Measurements from ENCODE around the gene SEC16A.

SEC16A gene

GRCh38 chr9:136398286-136398685 is 84.6 kb downstream of the SEC16A start:
- H3K9me3 ChIP-seq (ENCODE audit: insufficient read depth, low read length), result no peaks in the 10 kb centered on the region

GRCh38 chr9:136397643-136398042 is 85.2 kb downstream of the SEC16A start:
- Histone ChIP-seq H3K27me3 (ENCODE audit: insufficient read depth, insufficient read length) (no peaks in the 10 kb centered on the region), H3K4me1 (ENCODE audit: insufficient read depth, insufficient read length) (peaks cover 14% of the 10 kb centered on the region), H3K4me3 (ENCODE audit: insufficient read length, low read depth) (no peak overlapping the region), H3K9ac (ENCODE audit: insufficient read length, low read depth) (no peak overlapping the region), H3K9me3 (ENCODE audit: insufficient read depth, low read length) (no peaks in the 10 kb centered on the region), H3K36me3 (ENCODE audit: insufficient read depth, insufficient read length, low read length) (peaks cover 85% of the 10 kb centered on the region)
- TF ChIP-seq ZNF274 (IDR thresholded peaks at IDR 0.05; ENCODE audit: low read depth, low read length) (no peak), SUZ12 (IDR thresholded peaks at IDR 0.05; ENCODE audit: extremely low read depth, insufficient read depth, insufficient read length) (no peak), YY1 (IDR thresholded peaks at IDR 0.05; ENCODE audit: insufficient read depth, insufficient read length) (no peak)
- no peak for DNase-seq (ENCODE audit: low read depth, low spot score)

More at GRCh38 chr9:136398286-136398685, 84.6 kb downstream of the SEC16A start:
- TF ChIP-seq ZNF274 (IDR thresholded peaks at IDR 0.05; ENCODE audit: low read depth, low read length) (no peak), YY1 (IDR thresholded peaks at IDR 0.05; ENCODE audit: insufficient read depth, insufficient read length) (no peak)
- Histone ChIP-seq H3K9ac (ENCODE audit: insufficient read length, low read depth) (peak overlapping the region; percentile 99), H3K4me1 (ENCODE audit: insufficient read depth, insufficient read length) (peaks cover 14% of the 10 kb centered on the region), H3K36me3 (ENCODE audit: insufficient read depth, insufficient read length, low read length) (peaks cover 79% of the 10 kb centered on the region), H3K27me3 (ENCODE audit: insufficient read depth, insufficient read length) (no peaks in the 10 kb centered on the region), H3K4me3 (ENCODE audit: insufficient read length, low read depth) (peak overlapping the region; percentile 95)
- no peak for DNase-seq (ENCODE audit: low read depth, low spot score)

GRCh38 chr9:136396219-136396515 is 86.7 kb downstream of the SEC16A start:
- no peak overlapping the region for H3K4me3 ChIP-seq (ENCODE audit: insufficient read length, low read depth)
- TF ChIP-seq ZNF274 (IDR thresholded peaks at IDR 0.05; ENCODE audit: low read depth, low read length) (no peak), SUZ12 (IDR thresholded peaks at IDR 0.05; ENCODE audit: extremely low read depth, insufficient read depth, insufficient read length) (no peak), YY1 (IDR thresholded peaks at IDR 0.05; ENCODE audit: insufficient read depth, insufficient read length) (no peak)
- no peak overlapping the region for H3K9ac ChIP-seq (ENCODE audit: insufficient read length, low read depth)
- peaks cover 85% of the 10 kb centered on the region for H3K36me3 ChIP-seq (ENCODE audit: insufficient read depth, insufficient read length, low read length)
- no peaks in the 10 kb centered on the region for H3K9me3 ChIP-seq (ENCODE audit: insufficient read depth, low read length)
- no peak for DNase-seq (ENCODE audit: low read depth, low spot score)
- peaks cover 14% of the 10 kb centered on the region for H3K4me1 ChIP-seq (ENCODE audit: insufficient read depth, insufficient read length)
- H3K27me3 ChIP-seq (ENCODE audit: insufficient read depth, insufficient read length), result no peaks in the 10 kb centered on the region

GRCh38 chr9:136395345-136396218 is 87.3 kb downstream of the SEC16A start:
- Histone ChIP-seq H3K4me1 (ENCODE audit: insufficient read depth, insufficient read length) (peaks cover 14% of the 10 kb centered on the region), H3K36me3 (ENCODE audit: insufficient read depth, insufficient read length, low read length) (peaks cover 83% of the 10 kb centered on the region), H3K9ac (ENCODE audit: insufficient read length, low read depth) (no peak overlapping the region), H3K9me3 (ENCODE audit: insufficient read depth, low read length) (no peaks in the 10 kb centered on the region), H3K4me3 (ENCODE audit: insufficient read length, low read depth) (no peak overlapping the region), H3K27me3 (ENCODE audit: insufficient read depth, insufficient read length) (no peaks in the 10 kb centered on the region)
- DNase-seq (ENCODE audit: low read depth, low spot score), result no peak
- TF ChIP-seq ZNF274 (IDR thresholded peaks at IDR 0.05; ENCODE audit: low read depth, low read length), result no peak
- no peak for TF ChIP-seq YY1 (IDR thresholded peaks at IDR 0.05; ENCODE audit: insufficient read depth, insufficient read length)
- TF ChIP-seq SUZ12 (IDR thresholded peaks at IDR 0.05; ENCODE audit: extremely low read depth, insufficient read depth, insufficient read length), result no peak

GRCh38 chr9:136395020-136395340 is 87.9 kb downstream of the SEC16A start:
- Histone ChIP-seq H3K27me3 (ENCODE audit: insufficient read depth, insufficient read length) (no peaks in the 10 kb centered on the region), H3K4me3 (ENCODE audit: insufficient read length, low read depth) (no peak overlapping the region), H3K36me3 (ENCODE audit: insufficient read depth, insufficient read length, low read length) (peaks cover 83% of the 10 kb centered on the region), H3K4me1 (ENCODE audit: insufficient read depth, insufficient read length) (peaks cover 10% of the 10 kb centered on the region), H3K9ac (ENCODE audit: insufficient read length, low read depth) (no peak overlapping the region), H3K9me3 (ENCODE audit: insufficient read depth, low read length) (no peaks in the 10 kb centered on the region)
- TF ChIP-seq SUZ12 (IDR thresholded peaks at IDR 0.05; ENCODE audit: extremely low read depth, insufficient read depth, insufficient read length), result no peak
- TF ChIP-seq ZNF274 (IDR thresholded peaks at IDR 0.05; ENCODE audit: low read depth, low read length), result no peak
- TF ChIP-seq YY1 (IDR thresholded peaks at IDR 0.05; ENCODE audit: insufficient read depth, insufficient read length), result no peak
- no peak for DNase-seq (ENCODE audit: low read depth, low spot score)

- peaks cover 10% of the 10 kb centered on the region for H3K4me1 ChIP-seq (ENCODE audit: insufficient read depth, insufficient read length)
- no peaks in the 10 kb centered on the region for H3K9me3 ChIP-seq (ENCODE audit: insufficient read depth, low read length)
- no peak overlapping the region for H3K9ac ChIP-seq (ENCODE audit: insufficient read length, low read depth)
- no peak overlapping the region for H3K4me3 ChIP-seq (ENCODE audit: insufficient read length, low read depth)
- no peaks in the 10 kb centered on the region for H3K27me3 ChIP-seq (ENCODE audit: insufficient read depth, insufficient read length)
- no peak for TF ChIP-seq ZNF274 (IDR thresholded peaks at IDR 0.05; ENCODE audit: low read depth, low read length)
- TF ChIP-seq SUZ12 (IDR thresholded peaks at IDR 0.05; ENCODE audit: extremely low read depth, insufficient read depth, insufficient read length), result no peak
- no peak for TF ChIP-seq YY1 (IDR thresholded peaks at IDR 0.05; ENCODE audit: insufficient read depth, insufficient read length)
- H3K36me3 ChIP-seq (ENCODE audit: insufficient read depth, insufficient read length, low read length), result peaks cover 89% of the 10 kb centered on the region
- DNase-seq (ENCODE audit: low read depth, low spot score), result no peak
Observed at GRCh38 chr9:136394312-136395019, 88.4 kb downstream of the SEC16A start.

GRCh38 chr9:136393531-136393930 is 89.3 kb downstream of the SEC16A start:
- DNase-seq (ENCODE audit: low read depth, low spot score), result no peak
- peaks cover 93% of the 10 kb centered on the region for H3K36me3 ChIP-seq (ENCODE audit: insufficient read depth, insufficient read length, low read length)
- no peaks in the 10 kb centered on the region for H3K9me3 ChIP-seq (ENCODE audit: insufficient read depth, low read length)
- H3K4me1 ChIP-seq (ENCODE audit: insufficient read depth, insufficient read length), result peaks cover 5% of the 10 kb centered on the region
- TF ChIP-seq ZNF274 (IDR thresholded peaks at IDR 0.05; ENCODE audit: low read depth, low read length) (no peak), SUZ12 (IDR thresholded peaks at IDR 0.05; ENCODE audit: extremely low read depth, insufficient read depth, insufficient read length) (no peak), YY1 (IDR thresholded peaks at IDR 0.05; ENCODE audit: insufficient read depth, insufficient read length) (no peak)
- no peak overlapping the region for H3K9ac ChIP-seq (ENCODE audit: insufficient read length, low read depth)
- H3K4me3 ChIP-seq (ENCODE audit: insufficient read length, low read depth), result no peak overlapping the region
- H3K27me3 ChIP-seq (ENCODE audit: insufficient read depth, insufficient read length), result no peaks in the 10 kb centered on the region
